Activated CD4-positive, alpha-beta T cell treated with anti-CD3 and anti-CD28 coated beads, Interleukin-2, amount 10 ng/mL, durations not matched to agents 7 days and 5 days (primary cell): ENCODE data around the gene DNAH17. TPM values are rescaled to one million over a fixed set of nuclear protein-coding genes. Genes with fewer than 3 reads are reported as not detected.

Experiments
- CTCF ChIA-PET: fragments of 350-600 bp; sonication (Branson Sonifier 250); formaldehyde crosslinking; loops from one replicate; lab custom pipeline; 2021; ENCODE audit warnings: antibody characterized with exemption; lab: Charles Lee
- POLR2A ChIA-PET: fragments of 350-600 bp; sonication (Branson Sonifier 250); formaldehyde crosslinking; loops from one replicate; lab custom pipeline; 2021; ENCODE audit warnings: antibody characterized with exemption; lab: Charles Lee
- DNase-seq: peaks from one replicate; pipeline ENCODE4 v3.0.0-alpha.2; 2020
- H3K27ac Mint-ChIP-seq: one replicate; pipeline ENCODE4 v1.8.0; 2021; ENCODE audit warnings: mild to moderate bottlenecking, moderate library complexity, mixed read lengths
- H3K27me3 Mint-ChIP-seq: one replicate; pipeline ENCODE4 v1.8.0; 2021; ENCODE audit warnings: mixed read lengths
- H3K36me3 Mint-ChIP-seq: one replicate; pipeline ENCODE4 v1.8.0; 2021; ENCODE audit warnings: low read depth, mixed read lengths
- H3K4me1 Mint-ChIP-seq: one replicate; pipeline ENCODE4 v1.8.0; 2021; ENCODE audit warnings: mixed read lengths
- H3K4me3 Mint-ChIP-seq: one replicate; pipeline ENCODE4 v1.8.0; 2021; ENCODE audit warnings: mild to moderate bottlenecking, moderate library complexity, mixed read lengths
- H3K9me3 Mint-ChIP-seq: one replicate; pipeline ENCODE4 v1.8.0; 2021; ENCODE audit warnings: mixed read lengths
- total RNA-seq, 2 experiments: library from RNA; stranded (reverse); gene quantifications; one replicate each; pipeline ENCODE4 v1.2.3, GENCODE V29; 2021

The DNAH17 gene
- total RNA-seq, 2 experiments from 2014 or later = 0.07 to 0.15 TPM

DNA sequence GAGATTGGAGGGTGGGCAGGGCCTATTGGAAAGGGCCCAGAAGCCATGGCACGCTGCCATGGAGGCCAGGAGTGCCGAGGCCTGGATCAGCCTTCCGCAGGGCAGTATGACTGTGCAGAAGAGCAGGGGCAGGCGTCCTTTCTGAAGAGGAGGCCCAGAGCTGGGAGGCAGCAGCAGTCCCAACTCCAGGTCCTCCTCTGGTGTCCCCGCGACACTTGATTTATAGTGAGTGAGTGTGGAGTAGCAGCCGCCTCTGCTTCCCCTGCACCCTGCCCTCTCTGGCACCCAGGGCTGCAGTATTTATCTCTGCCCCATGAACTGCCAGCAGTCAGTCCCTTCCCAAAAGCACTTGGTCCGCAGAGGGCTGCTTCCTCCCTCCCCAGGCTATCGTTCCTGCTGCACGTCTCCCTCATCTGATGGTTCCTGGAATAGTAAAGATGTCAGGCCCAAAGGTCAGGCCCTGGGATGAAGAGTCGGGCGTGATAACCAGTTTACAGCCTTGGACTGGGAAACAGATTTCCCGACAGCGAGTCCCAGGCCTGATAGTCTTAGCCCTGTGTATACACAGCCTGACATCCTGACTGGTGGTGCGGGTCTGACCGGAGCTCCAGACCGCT lies 165.8 kb downstream of the DNAH17 start:
- H3K4me1 Mint-ChIP-seq = peaks cover 87% of the 10 kb centered on the region
- no peaks in the 10 kb centered on the region for H3K9me3 Mint-ChIP-seq
- DNase-seq = no peak
- ChIA-PET POLR2A (no interaction called here), CTCF (interaction anchor here (0.6 to 2.0 kb wide), 8 partner anchors 8 to 230 kb away, joined by 3 to 10 read pairs (median 4); no protein-coding TSS in a partner anchor)
- H3K27me3 Mint-ChIP-seq = no peaks in the 10 kb centered on the region
- H3K36me3 Mint-ChIP-seq = peaks cover 22% of the 10 kb centered on the region
- H3K27ac Mint-ChIP-seq = peak overlapping the region; percentile 52
- H3K4me3 Mint-ChIP-seq = no peak overlapping the region

DNA sequence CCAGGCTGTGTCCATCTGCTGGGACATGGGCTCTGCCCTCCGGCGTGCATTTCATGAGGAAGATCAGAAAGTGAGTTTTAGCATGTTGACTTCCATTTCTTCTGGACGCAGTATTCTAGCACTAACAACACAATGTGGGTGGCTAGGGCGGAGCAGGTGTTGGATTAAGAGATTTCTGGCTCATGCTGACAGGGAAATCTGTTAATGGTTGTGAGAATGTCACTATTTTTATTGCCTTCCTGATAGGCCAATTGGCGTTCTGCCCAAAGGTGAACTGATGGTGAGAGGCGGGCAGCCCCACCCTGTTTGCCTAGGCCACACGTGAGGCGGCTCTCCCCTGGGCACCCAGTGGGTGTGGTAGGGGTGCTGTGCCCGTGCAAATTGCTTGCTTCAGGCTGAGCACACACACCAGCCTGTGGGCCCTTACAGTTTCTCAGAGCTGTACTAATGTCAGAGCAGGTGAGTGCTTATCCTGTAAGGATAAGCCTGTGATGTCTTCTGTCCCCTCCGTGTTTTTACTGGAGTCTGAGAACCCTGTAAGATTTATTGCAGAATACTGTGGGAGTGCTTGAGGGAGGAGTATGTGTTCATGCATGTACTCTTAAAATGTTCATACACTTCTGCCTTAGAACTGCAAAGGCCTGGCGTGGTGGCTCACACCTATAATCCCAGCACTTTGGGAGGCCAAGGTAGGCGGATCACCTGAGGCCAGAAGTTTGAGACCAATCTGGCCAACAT lies 167.8 kb downstream of the DNAH17 start:
- Mint-ChIP-seq H3K4me3 (no peak overlapping the region), H3K4me1 (peaks cover 72% of the 10 kb centered on the region), H3K27me3 (no peaks in the 10 kb centered on the region)

DNA sequence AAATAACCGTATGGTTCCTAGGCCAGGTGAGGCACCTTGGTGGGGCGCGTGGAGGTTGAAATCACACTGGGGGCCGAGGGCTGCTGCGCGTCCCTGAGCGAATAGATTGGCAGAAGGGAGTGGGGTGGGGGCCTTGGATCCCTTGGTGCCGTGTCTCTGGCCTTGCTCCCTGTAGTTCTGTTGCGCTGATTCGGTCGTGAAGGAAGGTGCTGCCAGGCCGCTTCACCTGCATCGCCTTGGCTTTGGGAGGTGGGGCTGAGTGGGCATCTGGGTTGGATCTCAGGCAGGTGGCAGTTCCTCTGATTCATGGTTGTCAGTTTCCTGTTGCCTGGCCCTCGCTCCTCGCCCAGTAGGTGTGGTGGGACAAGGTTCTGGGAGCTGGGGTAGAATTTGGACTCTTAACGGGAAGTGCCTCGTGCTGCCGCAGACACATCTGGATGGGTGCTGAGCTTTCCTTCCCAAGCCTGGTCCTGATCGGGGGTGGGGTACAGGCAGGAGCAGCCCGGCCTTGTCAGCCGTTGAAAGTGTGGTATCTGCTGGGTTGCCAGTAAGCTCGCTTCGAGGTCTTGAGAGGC lies 168.6 kb downstream of the DNAH17 start:
- Mint-ChIP-seq H3K9me3 (no peaks in the 10 kb centered on the region), H3K27ac (no peak overlapping the region), H3K4me1 (peaks cover 64% of the 10 kb centered on the region), H3K4me3 (no peak overlapping the region), H3K36me3 (peaks cover 26% of the 10 kb centered on the region), H3K27me3 (no peaks in the 10 kb centered on the region)
- no peak for DNase-seq
- CTCF ChIA-PET = interaction anchor here (3.3 kb wide), 1 partner anchor 13 kb away, joined by 14 read pairs; no protein-coding TSS in a partner anchor
- POLR2A ChIA-PET = no interaction called here

More for the DNA sequence above, 167.8 kb downstream of the DNAH17 start:
- Mint-ChIP-seq H3K27ac (peak overlapping the region; percentile 67), H3K9me3 (no peaks in the 10 kb centered on the region), H3K36me3 (peaks cover 24% of the 10 kb centered on the region)
- POLR2A ChIA-PET = no interaction called here
- CTCF ChIA-PET = interaction anchor here (2.0 to 3.3 kb wide), 2 partner anchors 13 to 21 kb away, joined by 4 to 14 read pairs; no protein-coding TSS in a partner anchor
- DNase-seq = no peak

DNA sequence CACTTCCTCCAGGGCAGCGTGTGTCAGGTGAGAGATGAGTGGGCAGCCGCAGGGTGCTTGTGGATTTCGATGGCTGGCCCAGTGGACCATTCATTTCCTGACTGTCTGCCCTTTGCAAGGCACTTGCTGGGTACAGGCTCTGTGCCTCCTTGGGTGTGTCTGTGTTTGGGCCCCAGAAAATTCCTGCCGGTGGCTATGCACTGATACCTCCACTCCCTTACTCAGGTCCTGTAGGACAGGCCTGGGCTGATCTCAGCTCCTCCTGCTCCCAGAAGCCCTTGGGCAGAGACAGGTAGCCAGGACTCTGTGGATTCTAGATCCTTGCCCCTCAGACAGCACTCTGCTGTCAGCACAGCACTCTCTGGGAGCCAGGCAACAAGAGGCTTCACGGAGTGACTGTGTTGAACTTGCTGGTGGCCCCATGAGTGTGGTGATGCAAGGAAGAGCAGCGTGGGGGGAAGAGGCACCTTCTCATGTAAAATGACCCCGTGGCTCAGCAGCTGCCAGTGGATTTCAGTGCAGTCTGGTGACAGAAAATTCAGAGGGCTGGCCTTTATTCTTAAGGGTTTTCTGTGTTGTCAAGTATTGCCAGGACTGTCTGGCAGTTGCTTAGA lies 169.7 kb downstream of the DNAH17 start:
- peaks cover 53% of the 10 kb centered on the region for H3K4me1 Mint-ChIP-seq
- no peaks in the 10 kb centered on the region for H3K9me3 Mint-ChIP-seq
- no peak for DNase-seq
- peak overlapping the region; percentile 48 for H3K27ac Mint-ChIP-seq
- CTCF ChIA-PET = interaction anchor here (3.3 kb wide), 1 partner anchor 15 kb away, joined by 14 read pairs; no protein-coding TSS in a partner anchor
- H3K4me3 Mint-ChIP-seq = no peak overlapping the region
- POLR2A ChIA-PET = no interaction called here
- H3K27me3 Mint-ChIP-seq = no peaks in the 10 kb centered on the region
- peaks cover 29% of the 10 kb centered on the region for H3K36me3 Mint-ChIP-seq

DNA sequence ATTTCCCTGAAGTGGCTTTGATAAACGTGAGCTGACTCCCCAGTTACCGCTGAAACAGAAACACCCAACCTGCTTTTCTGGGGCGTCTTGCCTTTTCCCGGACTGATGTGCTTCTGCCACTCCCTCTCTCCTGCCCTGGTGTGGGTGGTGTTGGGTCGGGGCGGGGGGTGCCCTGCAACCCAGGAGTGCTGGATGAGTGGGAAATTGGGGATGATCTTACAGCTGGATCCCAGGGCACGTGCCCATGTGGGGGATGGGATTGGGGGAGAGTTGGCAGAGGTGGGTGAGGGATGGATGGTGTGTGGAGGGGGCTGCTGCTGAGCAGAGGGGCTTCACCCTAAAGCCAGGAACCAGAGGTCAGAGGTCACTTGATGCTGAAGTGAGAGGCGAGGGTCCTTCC lies 170.3 kb downstream of the DNAH17 start:
- no peak overlapping the region for H3K4me3 Mint-ChIP-seq
- ChIA-PET POLR2A (no interaction called here), CTCF (no interaction called here)
- H3K4me1 Mint-ChIP-seq = peaks cover 48% of the 10 kb centered on the region
- no peak for DNase-seq
- peaks cover 32% of the 10 kb centered on the region for H3K36me3 Mint-ChIP-seq
- no peaks in the 10 kb centered on the region for H3K9me3 Mint-ChIP-seq
- H3K27me3 Mint-ChIP-seq = no peaks in the 10 kb centered on the region
- H3K27ac Mint-ChIP-seq = peak overlapping the region; percentile 46

DNA sequence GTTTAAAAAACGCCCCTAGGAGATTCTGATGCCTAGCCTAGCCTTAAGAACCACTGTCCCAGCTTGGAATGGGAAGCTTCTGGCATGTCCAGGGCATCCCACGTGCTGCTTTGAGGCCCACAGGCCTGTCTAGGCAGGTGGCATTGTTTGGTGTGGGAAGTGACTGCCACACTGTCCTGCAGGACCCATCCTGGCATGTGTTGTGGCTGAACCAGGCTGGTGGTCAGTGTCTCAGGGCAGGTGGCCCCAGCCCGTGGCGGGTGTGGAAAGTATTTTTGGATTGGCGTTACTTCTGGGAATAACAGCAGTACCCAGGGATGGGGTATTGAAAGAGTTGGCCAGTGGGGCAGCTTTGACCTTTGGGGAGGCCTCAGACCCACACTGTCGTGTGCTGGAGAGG lies 170.8 kb downstream of the DNAH17 start:
- Mint-ChIP-seq H3K27me3 (no peaks in the 10 kb centered on the region), H3K9me3 (no peaks in the 10 kb centered on the region), H3K4me1 (peaks cover 44% of the 10 kb centered on the region), H3K36me3 (peaks cover 36% of the 10 kb centered on the region), H3K27ac (peak overlapping the region; percentile 46), H3K4me3 (no peak overlapping the region)
- DNase-seq = no peak
- POLR2A ChIA-PET = no interaction called here
- CTCF ChIA-PET = no interaction called here

DNA sequence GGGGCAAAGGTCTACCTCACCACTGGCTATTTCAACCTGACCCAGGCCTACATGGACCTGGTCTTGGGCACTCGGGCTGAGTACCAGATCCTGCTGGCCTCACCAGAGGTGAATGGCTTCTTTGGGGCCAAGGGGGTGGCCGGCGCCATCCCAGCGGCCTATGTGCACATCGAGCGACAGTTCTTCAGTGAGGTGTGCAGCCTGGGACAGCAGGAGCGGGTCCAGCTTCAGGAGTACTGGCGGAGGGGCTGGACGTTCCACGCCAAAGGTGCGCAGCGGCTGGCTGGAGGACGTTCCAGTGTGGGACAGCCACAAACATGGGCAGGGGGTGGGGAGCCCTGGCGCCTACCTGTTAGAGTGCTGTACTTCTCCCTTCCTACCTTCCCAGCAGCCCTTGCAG lies 173.4 kb downstream of the DNAH17 start:
- Mint-ChIP-seq H3K4me3 (no peak overlapping the region), H3K9me3 (no peaks in the 10 kb centered on the region), H3K4me1 (peaks cover 24% of the 10 kb centered on the region), H3K27ac (no peak overlapping the region), H3K36me3 (peaks cover 58% of the 10 kb centered on the region), H3K27me3 (no peaks in the 10 kb centered on the region)
- DNase-seq = no peak
- CTCF ChIA-PET = interaction anchor here (0.5 to 2.1 kb wide), 4 partner anchors 8 to 667 kb away, joined by 3 to 10 read pairs (median 6); no protein-coding TSS in a partner anchor
- POLR2A ChIA-PET = no interaction called here

DNA sequence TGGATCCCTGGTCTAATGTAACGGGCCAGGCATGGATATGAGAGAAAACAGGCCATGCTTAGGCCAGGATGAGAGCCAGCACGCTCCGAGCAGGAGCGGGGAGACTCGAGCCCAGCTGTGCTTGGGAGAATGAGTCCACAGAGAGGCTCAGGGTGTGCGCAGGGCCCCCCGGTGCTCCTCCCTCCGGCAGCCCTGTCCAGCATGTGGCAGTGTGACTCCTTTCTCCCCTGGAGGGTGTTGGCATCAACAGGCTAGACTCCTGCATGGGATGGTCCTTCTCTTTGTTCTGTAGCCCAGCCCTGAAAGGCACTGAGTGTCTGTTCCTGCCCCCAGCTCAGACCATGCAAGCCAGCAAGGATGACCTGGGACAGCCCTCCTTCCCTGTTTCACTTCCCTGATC lies 175.3 kb downstream of the DNAH17 start:
- peaks cover 7% of the 10 kb centered on the region for H3K4me1 Mint-ChIP-seq
- no peaks in the 10 kb centered on the region for H3K27me3 Mint-ChIP-seq
- POLR2A ChIA-PET = no interaction called here
- H3K36me3 Mint-ChIP-seq = peaks cover 70% of the 10 kb centered on the region
- CTCF ChIA-PET = interaction anchor here (0.6 to 2.4 kb wide), 4 partner anchors 11 to 152 kb away, joined by 3 to 12 read pairs (median 4); no protein-coding TSS in a partner anchor
- no peaks in the 10 kb centered on the region for H3K9me3 Mint-ChIP-seq
- no peak overlapping the region for H3K27ac Mint-ChIP-seq
- DNase-seq = no peak
- no peak overlapping the region for H3K4me3 Mint-ChIP-seq

DNA sequence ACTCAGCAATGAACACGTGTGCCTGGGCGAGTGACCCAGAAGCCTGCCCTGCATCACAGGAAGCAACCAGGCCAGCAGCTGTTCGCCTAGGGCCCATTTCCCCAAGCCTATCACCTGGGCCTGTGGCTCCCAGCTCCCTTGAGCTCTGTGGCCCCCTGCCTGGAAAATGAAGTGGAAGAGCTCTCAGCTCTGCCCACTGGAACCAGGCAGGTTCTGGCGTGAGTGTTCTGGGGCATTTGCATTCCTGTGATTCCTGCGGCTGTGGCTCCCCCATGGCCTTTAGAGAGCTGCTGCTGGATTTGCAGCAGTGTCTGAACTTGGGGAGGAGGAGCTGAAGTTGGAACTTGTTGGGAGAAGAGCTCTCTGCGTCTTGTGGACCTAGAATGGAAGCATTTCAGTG lies 175.9 kb downstream of the DNAH17 start:
- Mint-ChIP-seq H3K27me3 (no peaks in the 10 kb centered on the region), H3K36me3 (peaks cover 74% of the 10 kb centered on the region), H3K4me1 (peaks cover 5% of the 10 kb centered on the region), H3K9me3 (no peaks in the 10 kb centered on the region), H3K27ac (no peak overlapping the region), H3K4me3 (no peak overlapping the region)
- POLR2A ChIA-PET = no interaction called here
- CTCF ChIA-PET = interaction anchor here (0.6 to 2.4 kb wide), 8 partner anchors 9 to 309 kb away, joined by 3 to 12 read pairs (median 4); no protein-coding TSS in a partner anchor
- DNase-seq = no peak

DNA sequence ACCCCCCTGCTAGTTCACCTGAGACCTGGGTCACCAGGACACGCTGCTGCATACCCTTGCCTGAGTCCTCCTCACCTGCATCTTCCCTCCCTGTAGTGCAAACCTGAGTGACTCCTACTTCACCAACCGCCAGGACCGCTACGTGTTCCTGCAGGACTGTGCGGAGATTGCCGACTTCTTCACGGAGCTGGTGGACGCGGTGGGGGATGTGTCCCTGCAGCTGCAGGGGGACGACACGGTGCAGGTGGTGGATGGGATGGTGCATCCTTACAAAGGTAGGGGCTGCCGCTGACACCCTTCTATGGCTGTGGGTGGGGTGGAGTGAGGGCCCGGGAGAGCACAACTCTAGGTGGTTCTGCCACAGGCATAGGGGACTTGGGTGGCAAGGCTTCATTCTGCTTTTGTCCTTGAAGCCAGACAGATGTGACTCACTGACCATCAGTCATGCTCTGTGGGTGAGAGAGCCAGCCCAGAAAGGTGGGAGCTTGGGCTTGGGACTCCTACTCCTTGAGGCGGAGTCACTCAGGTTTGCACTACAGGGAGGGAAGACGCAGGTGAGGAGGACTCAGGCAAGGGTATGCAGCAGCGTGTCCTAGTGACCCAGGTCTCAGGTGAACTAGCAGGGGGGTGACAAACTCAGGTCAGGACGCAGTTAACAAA lies 176.5 kb downstream of the DNAH17 start:
- Mint-ChIP-seq H3K36me3 (peaks cover 78% of the 10 kb centered on the region), H3K27me3 (no peaks in the 10 kb centered on the region)

DNA sequence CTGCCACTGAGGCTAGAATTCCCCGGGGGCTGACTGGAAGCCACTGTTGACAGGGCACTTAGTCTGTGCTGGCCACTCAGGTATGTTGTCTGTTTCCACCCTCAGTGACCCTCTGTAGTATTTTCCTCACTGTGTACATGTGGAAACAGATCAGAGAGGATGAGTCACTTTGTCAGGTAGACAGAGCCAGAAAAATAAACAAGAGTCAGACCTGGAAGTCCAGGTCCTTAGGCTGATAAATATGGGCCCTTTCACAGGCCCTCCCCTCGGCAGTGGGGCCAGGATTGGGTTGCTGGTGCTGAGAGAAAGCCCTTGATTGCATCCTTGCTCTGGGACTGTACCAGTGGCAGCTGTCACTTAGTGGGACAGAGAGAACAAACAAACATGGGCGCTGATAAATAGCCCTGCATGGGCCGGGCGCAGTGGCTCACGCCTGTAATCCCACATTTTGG lies 177.5 kb downstream of the DNAH17 start:
- no peak overlapping the region for H3K4me3 Mint-ChIP-seq
- no peaks in the 10 kb centered on the region for H3K9me3 Mint-ChIP-seq
- POLR2A ChIA-PET = no interaction called here
- no peaks in the 10 kb centered on the region for H3K4me1 Mint-ChIP-seq
- H3K27ac Mint-ChIP-seq = no peak overlapping the region
- CTCF ChIA-PET = interaction anchor here (2.4 kb wide), 1 partner anchor 8 kb away, joined by 12 read pairs; no protein-coding TSS in a partner anchor
- DNase-seq = no peak
- H3K27me3 Mint-ChIP-seq = no peaks in the 10 kb centered on the region
- peaks cover 76% of the 10 kb centered on the region for H3K36me3 Mint-ChIP-seq

More for the DNA sequence above, 176.5 kb downstream of the DNAH17 start:
- Mint-ChIP-seq H3K9me3 (no peaks in the 10 kb centered on the region), H3K27ac (no peak overlapping the region), H3K4me1 (peaks cover 4% of the 10 kb centered on the region), H3K4me3 (no peak overlapping the region)
- POLR2A ChIA-PET = no interaction called here
- no peak for DNase-seq
- CTCF ChIA-PET = interaction anchor here (0.6 to 2.4 kb wide), 7 partner anchors 9 to 309 kb away, joined by 3 to 12 read pairs (median 4); no protein-coding TSS in a partner anchor
